Measurements from ENCODE around the gene DNASE1L2.

The DNASE1L2 gene

GRCh38 chr16:2204416-2205103 is 31.7 kb upstream of the DNASE1L2 start:
- DNase-seq = no peak

GRCh38 chr16:2205104-2205966 is 30.9 kb upstream of the DNASE1L2 start, which contains the start of gene MLST8:
TSS of gene MLST8 (plus strand) at chr16:2205454. CDS start at chr16:2206086, 632 bp downstream.
- peak; percentile 93 for DNase-seq

- DNase-seq = no peak
Measured at GRCh38 chr16:2205967-2206313, 30.3 kb upstream of the DNASE1L2 start.

GRCh38 chr16:2206420-2206779 is 29.8 kb upstream of the DNASE1L2 start:
- DNase-seq = no peak

GRCh38 chr16:2206780-2207433 is 29.3 kb upstream of the DNASE1L2 start:
- no peak for DNase-seq

GRCh38 chr16:2207872-2208271 is 28.4 kb upstream of the DNASE1L2 start:
- no peak for DNase-seq

GRCh38 chr16:2208308-2208707 is 27.9 kb upstream of the DNASE1L2 start:
- no peak for DNase-seq

- DNase-seq = no peak
Measured at GRCh38 chr16:2208772-2209171, 27.5 kb upstream of the DNASE1L2 start.

GRCh38 chr16:2209258-2210008 is 26.8 kb upstream of the DNASE1L2 start:
- no peak for DNase-seq

GRCh38 chr16:2210009-2210332 is 26.3 kb upstream of the DNASE1L2 start:
- DNase-seq = no peak

GRCh38 chr16:2210386-2211365 is 25.6 kb upstream of the DNASE1L2 start, which contains the start of gene BRICD5:
TSS of gene BRICD5 (minus strand) at chr16:2210863. CDS start at chr16:2210833, 30 bp downstream.
- DNase-seq = no peak

GRCh38 chr16:2211923-2212347 is 24.3 kb upstream of the DNASE1L2 start:
- no peak for DNase-seq

GRCh38 chr16:2212362-2213324 is 23.6 kb upstream of the DNASE1L2 start:
- DNase-seq = no peak

- DNase-seq = no peak
Measured at GRCh38 chr16:2213817-2214718, 22.2 kb upstream of the DNASE1L2 start.

- DNase-seq = no peak
Measured at GRCh38 chr16:2214719-2214968, 21.6 kb upstream of the DNASE1L2 start, which contains the start of gene PGP. TSS of gene PGP (minus strand) at chr16:2214840. CDS start at chr16:2214777, 63 bp downstream.

GRCh38 chr16:2216330-2216729 is 19.9 kb upstream of the DNASE1L2 start:
- DNase-seq = no peak

GRCh38 chr16:2223221-2223941 is 12.9 kb upstream of the DNASE1L2 start, which contains the start of gene E4F1:
TSS of gene E4F1 (plus strand) at chr16:2223591. CDS start at chr16:2223614, 23 bp downstream.
- peak; percentile 99 for DNase-seq

- DNase-seq = peak; percentile 36
Measured at GRCh38 chr16:2223942-2224486, 12.2 kb upstream of the DNASE1L2 start.

Measured in activated CD8-positive, alpha-beta memory T cell treated with anti-CD3 and anti-CD28 coated beads, Interleukin-2, amount 50 U/mL, for 4 hours (primary cell).